Measurements from ENCODE around the gene SLC66A3. TPM values are rescaled to one million over a fixed set of nuclear protein-coding genes. Genes with fewer than 3 reads are reported as not detected.

SLC66A3 gene
- total and polyA plus RNA-seq, 7 donors: 6.9 to 71.7 (median 34.3) TPM

DNA sequence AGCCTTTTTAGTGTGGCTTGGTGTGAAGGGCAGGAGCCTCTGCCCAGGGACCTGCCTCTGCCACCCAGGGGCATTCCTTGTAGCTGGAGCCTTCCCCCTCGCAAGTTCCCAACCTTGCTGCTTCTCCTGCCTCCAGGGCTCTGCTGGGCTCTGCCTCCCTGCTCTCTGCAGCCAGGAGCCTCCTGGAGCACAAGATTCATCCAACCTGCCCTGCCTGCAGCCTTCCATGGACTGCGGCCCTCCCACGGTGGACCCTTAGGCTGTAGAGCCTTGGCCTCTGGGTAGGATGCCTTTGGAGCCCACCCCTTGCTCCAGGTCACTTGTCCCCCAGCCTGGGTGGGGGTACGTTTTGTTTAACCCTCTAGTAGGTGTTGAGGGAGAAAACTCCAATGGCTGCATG is 2.5 kb downstream of the SLC66A3 start:
- intact Hi-C loops (cut with DNase I): loop anchor here (5.0 kb wide), 1 partner anchor 185 kb away; the partner anchor contains the start of gene ROCK2
- DNase-seq: no peak
- Histone ChIP-seq H3K27ac (no peak overlapping the region), H3K9me3 (no peaks in the 10 kb centered on the region), H3K27me3 (no peaks in the 10 kb centered on the region), H3K4me1 (peaks cover 0 to 24% (median 19%) of the 10 kb centered on the region in 4 donors), H3K36me3 (peaks cover 0 to 8% (median 0%) of the 10 kb centered on the region in 4 donors), H3K4me3 (no peak overlapping the region)
- whole genome bisulfite sequencing, 2 donors: 85 to 91% methylated on average over 4 of the region's 4 CpGs
- TF ChIP-seq, protein P1, sequence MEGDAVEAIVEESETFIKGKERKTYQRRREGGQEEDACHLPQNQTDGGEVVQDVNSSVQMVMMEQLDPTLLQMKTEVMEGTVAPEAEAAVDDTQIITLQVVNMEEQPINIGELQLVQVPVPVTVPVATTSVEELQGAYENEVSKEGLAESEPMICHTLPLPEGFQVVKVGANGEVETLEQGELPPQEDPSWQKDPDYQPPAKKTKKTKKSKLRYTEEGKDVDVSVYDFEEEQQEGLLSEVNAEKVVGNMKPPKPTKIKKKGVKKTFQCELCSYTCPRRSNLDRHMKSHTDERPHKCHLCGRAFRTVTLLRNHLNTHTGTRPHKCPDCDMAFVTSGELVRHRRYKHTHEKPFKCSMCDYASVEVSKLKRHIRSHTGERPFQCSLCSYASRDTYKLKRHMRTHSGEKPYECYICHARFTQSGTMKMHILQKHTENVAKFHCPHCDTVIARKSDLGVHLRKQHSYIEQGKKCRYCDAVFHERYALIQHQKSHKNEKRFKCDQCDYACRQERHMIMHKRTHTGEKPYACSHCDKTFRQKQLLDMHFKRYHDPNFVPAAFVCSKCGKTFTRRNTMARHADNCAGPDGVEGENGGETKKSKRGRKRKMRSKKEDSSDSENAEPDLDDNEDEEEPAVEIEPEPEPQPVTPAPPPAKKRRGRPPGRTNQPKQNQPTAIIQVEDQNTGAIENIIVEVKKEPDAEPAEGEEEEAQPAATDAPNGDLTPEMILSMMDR (IDR thresholded peaks at IDR 0.05): no peak
- TF ChIP-seq POLR2AphosphoS5 (IDR thresholded peaks at IDR 0.05) (no peak), POLR2A (IDR thresholded peaks at IDR 0.05) (no peak), EP300 (IDR thresholded peaks at IDR 0.05) (no peak)

DNA sequence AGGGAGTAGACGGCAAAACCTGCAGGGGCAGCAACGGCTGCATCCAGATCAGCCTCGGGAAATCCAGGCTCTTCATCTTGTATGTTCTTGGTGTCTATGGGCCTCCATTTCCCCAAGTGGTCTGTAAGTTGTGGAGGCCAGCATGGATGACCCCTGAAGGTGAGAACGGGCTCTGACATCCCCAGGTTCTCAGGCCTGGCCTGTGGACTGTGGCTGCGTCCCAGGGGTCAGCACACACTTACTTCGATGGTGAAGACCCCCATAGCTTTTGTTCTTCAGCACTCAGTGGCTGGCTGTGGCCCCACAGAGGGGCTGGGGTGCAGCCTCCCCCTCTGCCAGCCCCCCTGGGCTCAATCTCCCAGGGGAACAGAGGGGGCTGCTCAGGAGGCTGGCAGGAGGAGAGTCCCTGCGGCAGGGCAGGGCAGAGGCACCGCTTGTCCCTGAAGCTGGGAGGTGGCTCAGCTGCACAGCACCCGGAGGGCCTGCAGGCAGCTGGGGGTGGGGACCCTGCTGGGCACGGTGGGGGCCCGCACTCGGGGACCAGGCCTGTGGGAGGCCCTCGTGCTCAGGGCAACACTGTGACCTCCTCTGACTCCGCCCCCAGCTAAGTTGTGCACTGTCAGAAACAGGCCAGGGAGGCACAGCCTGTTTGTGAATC is 3.8 kb downstream of the SLC66A3 start:
- Histone ChIP-seq H3K9me3 (no peaks in the 10 kb centered on the region), H3K27ac (no peak overlapping the region), H3K4me1 (peaks cover 0 to 23% (median 19%) of the 10 kb centered on the region in 4 donors), H3K27me3 (no peaks in the 10 kb centered on the region), H3K36me3 (peaks cover 0 to 8% (median 0%) of the 10 kb centered on the region in 4 donors), H3K4me3 (no peak overlapping the region)
- TF ChIP-seq, protein P1 (IDR thresholded peaks at IDR 0.05): no peak
- TF ChIP-seq POLR2A (IDR thresholded peaks at IDR 0.05) (no peak), EP300 (IDR thresholded peaks at IDR 0.05) (no peak), POLR2AphosphoS5 (IDR thresholded peaks at IDR 0.05) (no peak)
- DNase-seq: no peak
- intact Hi-C loops (cut with DNase I): loop anchor here (5.0 kb wide), 1 partner anchor 183 kb away; the partner anchor contains the start of gene ROCK2
- WGBS, 2 donors: 81 to 88% methylated on average over 14 of the region's 14 CpGs

DNA sequence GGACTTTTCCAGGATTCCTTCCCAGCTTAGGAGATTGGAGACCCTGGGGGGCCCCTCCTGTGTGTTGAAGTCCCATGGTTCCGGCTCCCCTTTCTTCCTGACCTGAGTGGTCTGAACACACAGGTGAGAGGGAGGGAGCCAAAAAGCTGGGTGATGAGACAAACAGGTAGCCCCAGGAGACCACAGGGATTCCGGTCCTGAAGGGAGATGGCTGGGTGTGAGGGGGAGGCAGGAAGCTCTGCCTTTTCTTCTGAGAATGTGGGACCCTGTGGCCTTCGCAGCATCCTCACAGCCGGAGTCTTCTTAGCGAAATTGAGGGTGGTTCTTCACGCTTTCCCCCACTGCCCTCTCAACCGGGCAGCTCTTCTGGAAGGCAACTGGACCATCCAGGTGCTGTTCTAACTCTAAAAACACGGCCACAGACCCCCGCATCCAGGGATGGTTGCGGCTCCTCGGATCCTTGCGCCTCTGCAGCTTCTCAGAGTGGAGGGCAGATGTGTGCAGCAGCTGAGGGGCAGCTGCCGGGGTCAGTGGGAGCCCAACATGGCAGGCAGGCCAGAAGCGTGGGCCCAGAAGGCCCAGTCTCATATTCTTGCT is 4.4 kb downstream of the SLC66A3 start:
- no peak overlapping the region for H3K4me3 ChIP-seq
- H3K27me3 ChIP-seq: no peaks in the 10 kb centered on the region
- intact Hi-C loops (cut with DNase I): loop anchor here (5.0 kb wide), 1 partner anchor 183 kb away; the partner anchor contains the start of gene ROCK2
- H3K9me3 ChIP-seq: no peaks in the 10 kb centered on the region
- no peak overlapping the region for H3K27ac ChIP-seq
- no peak for DNase-seq
- peaks cover 0 to 8% (median 0%) of the 10 kb centered on the region in 4 donors for H3K36me3 ChIP-seq
- peaks cover 0 to 17% (median 14%) of the 10 kb centered on the region in 4 donors for H3K4me1 ChIP-seq
- WGBS, 2 donors: 96% methylated on average over 14 of the region's 14 CpGs
- no peak for TF ChIP-seq POLR2A (IDR thresholded peaks at IDR 0.05)
- TF ChIP-seq, protein P1 (IDR thresholded peaks at IDR 0.05): no peak
- no peak for TF ChIP-seq EP300 (IDR thresholded peaks at IDR 0.05)
- no peak for TF ChIP-seq POLR2AphosphoS5 (IDR thresholded peaks at IDR 0.05)

DNA sequence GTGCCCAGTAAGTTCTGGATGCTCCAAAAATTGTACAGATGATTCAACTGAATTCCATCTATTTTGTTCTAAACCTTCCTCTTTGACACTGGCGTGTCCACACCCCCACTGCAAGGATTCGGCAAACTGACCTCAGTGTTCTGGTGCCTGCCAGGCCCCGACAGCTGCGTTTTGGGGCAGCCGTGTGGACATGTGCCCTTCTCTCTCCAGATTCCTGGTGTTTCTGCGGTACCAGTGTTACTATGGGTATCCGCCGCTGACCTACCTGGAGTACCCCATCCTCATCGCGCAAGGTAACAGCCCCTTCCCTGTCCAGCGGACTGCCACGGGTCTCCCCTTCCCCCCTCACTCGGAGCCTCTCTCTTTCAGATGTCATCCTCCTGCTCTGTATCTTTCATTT is 5.0 kb downstream of the SLC66A3 start:
- 92% methylated on average over 13 of the region's 13 CpGs for WGBS, 2 donors
- Histone ChIP-seq H3K9me3 (no peaks in the 10 kb centered on the region), H3K27me3 (no peaks in the 10 kb centered on the region), H3K27ac (no peak overlapping the region), H3K4me1 (peaks cover 0 to 15% (median 13%) of the 10 kb centered on the region in 4 donors), H3K36me3 (peaks cover 0 to 8% (median 0%) of the 10 kb centered on the region in 4 donors), H3K4me3 (no peak overlapping the region)
- TF ChIP-seq, protein P1 (IDR thresholded peaks at IDR 0.05): no peak
- TF ChIP-seq POLR2AphosphoS5 (IDR thresholded peaks at IDR 0.05) (no peak), POLR2A (IDR thresholded peaks at IDR 0.05) (no peak), EP300 (IDR thresholded peaks at IDR 0.05) (no peak)
- no peak for DNase-seq
- intact Hi-C loops (cut with DNase I): no loop called here
